GM12892 (cell line): ENCODE data around the gene SH3GL3.

Experiments
- DNase-seq: peaks from one replicate; pipeline ENCODE4 v3.0.0; 2011; ENCODE audit not compliant: insufficient read length
- FAIRE-seq: peaks from 2 replicates; lab custom pipeline; 2011; peaks lifted over from hg19 to GRCh38; lab: Jason Lieb, UNC
- POLR2A ChIP-seq: IDR thresholded peaks from 2 replicates; pipeline ENCODE4 v1.6.1; 2011; ENCODE audit warnings: low read depth, low read length, control low read depth
- POLR2AphosphoS5 ChIP-seq: IDR thresholded peaks from 2 replicates; pipeline ENCODE4 v1.6.1; 2011; ENCODE audit warnings: low read depth, low read length, control low read depth
- TAF1 ChIP-seq: IDR thresholded peaks from 2 replicates; pipeline ENCODE4 v1.6.1; 2011; ENCODE audit warnings: low read depth, mild to moderate bottlenecking, control low read depth, low read length, borderline replicate concordance

The SH3GL3 gene

DNA sequence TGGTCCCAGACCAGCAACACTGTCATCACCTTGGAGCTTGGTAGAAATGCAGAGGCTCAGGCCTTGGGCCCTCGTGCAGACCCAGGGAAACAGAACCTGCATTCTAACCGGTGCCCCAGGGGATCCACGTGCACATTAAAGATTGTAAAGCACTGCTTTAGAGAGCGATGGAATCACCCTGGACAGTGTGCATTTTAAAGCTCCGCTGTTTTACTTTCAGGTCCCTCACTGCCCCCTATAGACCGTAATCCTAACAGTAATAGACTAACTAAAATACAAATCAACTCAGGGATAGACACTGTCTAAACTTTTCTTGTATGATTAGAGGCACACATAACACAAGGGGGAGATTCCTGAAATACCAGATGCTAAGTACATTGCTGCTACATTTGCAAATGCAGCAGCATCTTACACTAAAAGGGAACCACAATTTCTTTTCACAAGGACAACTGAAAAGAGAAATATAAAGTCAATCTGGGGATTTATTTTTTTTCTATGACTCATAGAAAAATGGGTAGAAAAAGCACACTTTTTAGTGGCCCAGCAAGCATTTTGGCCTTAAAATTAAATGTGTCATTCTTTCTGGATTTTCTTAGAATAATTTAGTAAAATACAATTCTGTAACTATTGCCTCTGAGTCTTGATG lies 10.5 kb upstream of the SH3GL3 start:
- no peak for DNase-seq
- no peak for FAIRE-seq
- TF ChIP-seq TAF1 = no peak
- no peak for TF ChIP-seq POLR2AphosphoS5
- no peak for TF ChIP-seq POLR2A

GRCh38 chr15:83443076-83443847 lies 3.9 kb upstream of the SH3GL3 start:
- DNase-seq (no peak), FAIRE-seq (no peak)
- TF ChIP-seq POLR2A (no peak), TAF1 (no peak), POLR2AphosphoS5 (no peak)

- TF ChIP-seq TAF1 = no peak
- TF ChIP-seq POLR2A = no peak
- TF ChIP-seq POLR2AphosphoS5 = no peak
- DNase-seq (no peak), FAIRE-seq (no peak)
Measured at GRCh38 chr15:83444936-83445335, 2.2 kb upstream of the SH3GL3 start.

- TF ChIP-seq POLR2AphosphoS5 (no peak), POLR2A (no peak), TAF1 (no peak)
- no peak for DNase-seq
- no peak for FAIRE-seq
Measured at GRCh38 chr15:83445643-83446042, 1.5 kb upstream of the SH3GL3 start.

DNA sequence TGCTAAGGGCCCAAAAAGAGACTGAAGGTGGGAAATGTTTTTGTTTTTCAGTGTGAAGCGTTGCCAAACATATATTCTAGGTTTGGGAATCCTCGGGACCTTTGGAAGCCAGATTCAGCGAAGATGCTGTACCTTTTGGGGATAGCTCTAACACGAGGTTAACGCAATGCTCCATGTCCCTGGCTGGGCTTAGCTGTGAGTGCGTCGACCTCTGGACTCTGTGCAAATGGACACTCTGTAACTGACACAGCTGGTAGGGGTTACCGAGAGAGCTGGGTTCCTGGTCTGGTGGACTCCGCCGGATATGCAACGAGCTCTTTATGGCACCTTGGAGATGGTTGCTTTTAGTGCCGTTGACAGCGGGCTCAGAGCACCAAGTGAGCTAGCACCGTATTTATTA lies 724 bp upstream of the SH3GL3 start:
- no peak for FAIRE-seq
- TF ChIP-seq TAF1 (no peak), POLR2A (no peak), POLR2AphosphoS5 (no peak)

DNA sequence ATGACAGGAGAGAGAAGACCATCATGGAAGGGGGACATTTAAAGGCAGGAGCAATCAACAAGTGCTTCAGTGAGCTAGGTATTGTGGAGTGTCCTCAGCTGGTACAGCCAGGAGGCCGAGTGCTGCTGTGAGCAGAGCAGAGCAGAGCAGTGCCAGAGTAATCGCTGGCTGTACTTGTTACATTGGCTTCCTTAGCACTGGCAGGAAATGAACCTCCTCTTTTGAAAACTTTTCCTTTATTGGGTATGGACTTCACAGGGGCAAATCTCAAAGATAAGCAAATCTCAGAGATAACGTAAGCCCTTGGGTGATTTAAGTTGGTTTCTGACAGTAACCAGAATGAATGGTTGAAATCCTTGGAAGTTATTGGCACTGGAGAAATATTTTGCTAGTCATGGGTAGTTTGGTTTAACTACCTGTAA lies 2.1 kb downstream of the SH3GL3 start:
- no peak for FAIRE-seq
- TF ChIP-seq POLR2A = no peak
- no peak for TF ChIP-seq POLR2AphosphoS5
- no peak for TF ChIP-seq TAF1
- no peak for DNase-seq

More for the DNA sequence above, 724 bp upstream of the SH3GL3 start:
- DNase-seq = no peak

GRCh38 chr15:83449937-83450506 lies 2.9 kb downstream of the SH3GL3 start:
- TF ChIP-seq TAF1 = no peak
- no peak for TF ChIP-seq POLR2AphosphoS5
- no peak for TF ChIP-seq POLR2A
- DNase-seq (no peak), FAIRE-seq (no peak)

GRCh38 chr15:83457149-83457548 lies 10.0 kb downstream of the SH3GL3 start:
- DNase-seq (no peak), FAIRE-seq (no peak)
- no peak for TF ChIP-seq TAF1
- TF ChIP-seq POLR2A = no peak
- TF ChIP-seq POLR2AphosphoS5 = no peak

- DNase-seq (no peak), FAIRE-seq (no peak)
- TF ChIP-seq POLR2A (no peak), TAF1 (no peak), POLR2AphosphoS5 (no peak)
Measured at GRCh38 chr15:83458381-83458780, 11.2 kb downstream of the SH3GL3 start.

DNA sequence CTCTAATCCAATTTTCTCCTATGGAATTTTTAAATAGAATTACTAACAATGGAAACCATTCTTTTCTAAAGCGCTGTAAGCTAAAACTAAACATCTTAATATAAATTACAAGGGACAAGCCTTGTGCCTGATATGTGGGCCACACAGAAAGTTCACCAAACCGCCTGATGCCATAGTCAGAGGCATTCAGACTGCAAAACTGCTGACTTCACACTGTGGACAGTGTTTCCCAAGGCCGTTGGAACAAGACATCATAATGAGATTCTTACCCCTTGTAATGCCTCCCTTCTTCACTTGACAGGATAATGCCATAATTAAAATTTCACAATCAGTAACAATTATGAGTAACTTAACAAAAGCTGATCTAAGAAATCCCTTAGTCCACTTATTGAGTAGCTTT lies 14.9 kb downstream of the SH3GL3 start:
- no peak for DNase-seq
- TF ChIP-seq POLR2AphosphoS5 = no peak
- no peak for TF ChIP-seq TAF1
- TF ChIP-seq POLR2A = no peak
- no peak for FAIRE-seq

GRCh38 chr15:83462953-83463433 lies 15.9 kb downstream of the SH3GL3 start:
- TF ChIP-seq POLR2A (no peak), POLR2AphosphoS5 (no peak), TAF1 (no peak)
- FAIRE-seq (no peak), DNase-seq (no peak)
